Measurements from ENCODE around the gene POP4. TPM values are rescaled to one million over a fixed set of nuclear protein-coding genes. Genes with fewer than 3 reads are reported as not detected.

The POP4 gene
- total and polyA plus RNA-seq, 2 of the 8 experiments (the other 6 are each of a cell fraction or from before 2014, with no cell fraction given) = 29.1 to 41.5 TPM

DNA sequence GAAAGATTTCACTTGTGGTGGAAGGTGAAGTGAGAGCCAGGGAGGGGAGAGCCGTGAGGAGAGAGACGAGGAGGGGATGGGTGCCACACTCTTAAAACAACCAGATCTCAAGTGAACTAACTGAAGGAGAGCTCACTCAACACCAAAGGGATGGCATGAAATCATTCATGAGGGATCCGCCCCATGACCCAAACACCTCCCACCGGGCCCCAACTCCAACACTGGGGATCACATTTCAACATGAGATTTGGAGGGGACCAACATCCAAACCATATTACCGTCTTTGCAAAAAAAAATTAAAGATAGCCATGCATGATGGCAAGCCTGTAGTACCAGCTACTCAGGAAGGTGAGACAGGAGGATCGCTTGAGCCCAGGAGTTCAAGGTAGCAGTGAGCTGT, 34.9 kb upstream of the POP4 start (continued):
- TF ChIP-seq, protein P1, sequence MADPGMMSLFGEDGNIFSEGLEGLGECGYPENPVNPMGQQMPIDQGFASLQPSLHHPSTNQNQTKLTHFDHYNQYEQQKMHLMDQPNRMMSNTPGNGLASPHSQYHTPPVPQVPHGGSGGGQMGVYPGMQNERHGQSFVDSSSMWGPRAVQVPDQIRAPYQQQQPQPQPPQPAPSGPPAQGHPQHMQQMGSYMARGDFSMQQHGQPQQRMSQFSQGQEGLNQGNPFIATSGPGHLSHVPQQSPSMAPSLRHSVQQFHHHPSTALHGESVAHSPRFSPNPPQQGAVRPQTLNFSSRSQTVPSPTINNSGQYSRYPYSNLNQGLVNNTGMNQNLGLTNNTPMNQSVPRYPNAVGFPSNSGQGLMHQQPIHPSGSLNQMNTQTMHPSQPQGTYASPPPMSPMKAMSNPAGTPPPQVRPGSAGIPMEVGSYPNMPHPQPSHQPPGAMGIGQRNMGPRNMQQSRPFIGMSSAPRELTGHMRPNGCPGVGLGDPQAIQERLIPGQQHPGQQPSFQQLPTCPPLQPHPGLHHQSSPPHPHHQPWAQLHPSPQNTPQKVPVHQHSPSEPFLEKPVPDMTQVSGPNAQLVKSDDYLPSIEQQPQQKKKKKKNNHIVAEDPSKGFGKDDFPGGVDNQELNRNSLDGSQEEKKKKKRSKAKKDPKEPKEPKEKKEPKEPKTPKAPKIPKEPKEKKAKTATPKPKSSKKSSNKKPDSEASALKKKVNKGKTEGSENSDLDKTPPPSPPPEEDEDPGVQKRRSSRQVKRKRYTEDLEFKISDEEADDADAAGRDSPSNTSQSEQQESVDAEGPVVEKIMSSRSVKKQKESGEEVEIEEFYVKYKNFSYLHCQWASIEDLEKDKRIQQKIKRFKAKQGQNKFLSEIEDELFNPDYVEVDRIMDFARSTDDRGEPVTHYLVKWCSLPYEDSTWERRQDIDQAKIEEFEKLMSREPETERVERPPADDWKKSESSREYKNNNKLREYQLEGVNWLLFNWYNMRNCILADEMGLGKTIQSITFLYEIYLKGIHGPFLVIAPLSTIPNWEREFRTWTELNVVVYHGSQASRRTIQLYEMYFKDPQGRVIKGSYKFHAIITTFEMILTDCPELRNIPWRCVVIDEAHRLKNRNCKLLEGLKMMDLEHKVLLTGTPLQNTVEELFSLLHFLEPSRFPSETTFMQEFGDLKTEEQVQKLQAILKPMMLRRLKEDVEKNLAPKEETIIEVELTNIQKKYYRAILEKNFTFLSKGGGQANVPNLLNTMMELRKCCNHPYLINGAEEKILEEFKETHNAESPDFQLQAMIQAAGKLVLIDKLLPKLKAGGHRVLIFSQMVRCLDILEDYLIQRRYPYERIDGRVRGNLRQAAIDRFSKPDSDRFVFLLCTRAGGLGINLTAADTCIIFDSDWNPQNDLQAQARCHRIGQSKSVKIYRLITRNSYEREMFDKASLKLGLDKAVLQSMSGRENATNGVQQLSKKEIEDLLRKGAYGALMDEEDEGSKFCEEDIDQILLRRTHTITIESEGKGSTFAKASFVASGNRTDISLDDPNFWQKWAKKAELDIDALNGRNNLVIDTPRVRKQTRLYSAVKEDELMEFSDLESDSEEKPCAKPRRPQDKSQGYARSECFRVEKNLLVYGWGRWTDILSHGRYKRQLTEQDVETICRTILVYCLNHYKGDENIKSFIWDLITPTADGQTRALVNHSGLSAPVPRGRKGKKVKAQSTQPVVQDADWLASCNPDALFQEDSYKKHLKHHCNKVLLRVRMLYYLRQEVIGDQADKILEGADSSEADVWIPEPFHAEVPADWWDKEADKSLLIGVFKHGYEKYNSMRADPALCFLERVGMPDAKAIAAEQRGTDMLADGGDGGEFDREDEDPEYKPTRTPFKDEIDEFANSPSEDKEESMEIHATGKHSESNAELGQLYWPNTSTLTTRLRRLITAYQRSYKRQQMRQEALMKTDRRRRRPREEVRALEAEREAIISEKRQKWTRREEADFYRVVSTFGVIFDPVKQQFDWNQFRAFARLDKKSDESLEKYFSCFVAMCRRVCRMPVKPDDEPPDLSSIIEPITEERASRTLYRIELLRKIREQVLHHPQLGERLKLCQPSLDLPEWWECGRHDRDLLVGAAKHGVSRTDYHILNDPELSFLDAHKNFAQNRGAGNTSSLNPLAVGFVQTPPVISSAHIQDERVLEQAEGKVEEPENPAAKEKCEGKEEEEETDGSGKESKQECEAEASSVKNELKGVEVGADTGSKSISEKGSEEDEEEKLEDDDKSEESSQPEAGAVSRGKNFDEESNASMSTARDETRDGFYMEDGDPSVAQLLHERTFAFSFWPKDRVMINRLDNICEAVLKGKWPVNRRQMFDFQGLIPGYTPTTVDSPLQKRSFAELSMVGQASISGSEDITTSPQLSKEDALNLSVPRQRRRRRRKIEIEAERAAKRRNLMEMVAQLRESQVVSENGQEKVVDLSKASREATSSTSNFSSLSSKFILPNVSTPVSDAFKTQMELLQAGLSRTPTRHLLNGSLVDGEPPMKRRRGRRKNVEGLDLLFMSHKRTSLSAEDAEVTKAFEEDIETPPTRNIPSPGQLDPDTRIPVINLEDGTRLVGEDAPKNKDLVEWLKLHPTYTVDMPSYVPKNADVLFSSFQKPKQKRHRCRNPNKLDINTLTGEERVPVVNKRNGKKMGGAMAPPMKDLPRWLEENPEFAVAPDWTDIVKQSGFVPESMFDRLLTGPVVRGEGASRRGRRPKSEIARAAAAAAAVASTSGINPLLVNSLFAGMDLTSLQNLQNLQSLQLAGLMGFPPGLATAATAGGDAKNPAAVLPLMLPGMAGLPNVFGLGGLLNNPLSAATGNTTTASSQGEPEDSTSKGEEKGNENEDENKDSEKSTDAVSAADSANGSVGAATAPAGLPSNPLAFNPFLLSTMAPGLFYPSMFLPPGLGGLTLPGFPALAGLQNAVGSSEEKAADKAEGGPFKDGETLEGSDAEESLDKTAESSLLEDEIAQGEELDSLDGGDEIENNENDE (IDR thresholded peaks at IDR 0.05; ENCODE audit: insufficient replicate concordance, low read length) = no peak
- TF ChIP-seq SRF (IDR thresholded peaks at IDR 0.05; ENCODE audit: low read depth, low read length) (no peak), TBP (IDR thresholded peaks at IDR 0.05; ENCODE audit: low read depth, low read length) (no peak), CHD1 (IDR thresholded peaks at IDR 0.05; ENCODE audit: low read depth, low read length) (no peak), TAF7 (optimal IDR thresholded peaks at IDR 0.05; ENCODE audit: borderline replicate concordance, low read depth, low read length) (no peak), SP1 (IDR thresholded peaks at IDR 0.05; ENCODE audit: low read depth, low read length) (no peak), POLR2A (IDR thresholded peaks at IDR 0.05; ENCODE audit: control extremely low read depth in 1 of 2, low read depth in 2 of 2, low read length in 2 of 2) (no peak), CBX5 (IDR thresholded peaks at IDR 0.05; ENCODE audit: low read depth, low read length) (no peak), JUN (IDR thresholded peaks at IDR 0.05; ENCODE audit: low read depth, low read length) (no peak), FOSL1 (IDR thresholded peaks at IDR 0.05; ENCODE audit: insufficient read depth, low read depth, low read length) (no peak), TCF12 (IDR thresholded peaks at IDR 0.05; ENCODE audit: low read depth, low read length) (no peak)
- TF ChIP-seq, protein P2, sequence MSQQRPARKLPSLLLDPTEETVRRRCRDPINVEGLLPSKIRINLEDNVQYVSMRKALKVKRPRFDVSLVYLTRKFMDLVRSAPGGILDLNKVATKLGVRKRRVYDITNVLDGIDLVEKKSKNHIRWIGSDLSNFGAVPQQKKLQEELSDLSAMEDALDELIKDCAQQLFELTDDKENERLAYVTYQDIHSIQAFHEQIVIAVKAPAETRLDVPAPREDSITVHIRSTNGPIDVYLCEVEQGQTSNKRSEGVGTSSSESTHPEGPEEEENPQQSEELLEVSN (IDR thresholded peaks at IDR 0.05) = no peak
